T1000 (cell line): ENCODE results near the gene IQUB.
"Not testable (repeated sequence)": the region's sequence is repeated elsewhere in the genome, so short reads cannot be mapped to it uniquely, and the experiment has no call there.

Experiments used
- DNase-seq: peaks from one replicate; lab custom pipeline; 2025; ENCODE audit warnings: mixed read lengths; lab: John Stamatoyannopoulos, UW

IQUB gene

GRCh38 chr7:123492485-123492884 is 41.9 kb downstream of the IQUB start:
- no peak for DNase-seq

GRCh38 chr7:123485721-123486120 is 48.7 kb downstream of the IQUB start:
- no peak for DNase-seq

GRCh38 chr7:123485187-123485586 is 49.2 kb downstream of the IQUB start:
- no peak for DNase-seq

GRCh38 chr7:123484199-123484598 is 50.2 kb downstream of the IQUB start:
- DNase-seq: no peak

GRCh38 chr7:123480107-123480506 is 54.3 kb downstream of the IQUB start:
- no peak for DNase-seq

GRCh38 chr7:123478056-123478455 is 56.3 kb downstream of the IQUB start:
- not testable (repeated sequence) for DNase-seq

GRCh38 chr7:123472750-123473445 is 61.5 kb downstream of the IQUB start:
- no peak for DNase-seq

GRCh38 chr7:123472327-123472726 is 62.1 kb downstream of the IQUB start:
- no peak for DNase-seq

GRCh38 chr7:123468303-123468702 is 66.1 kb downstream of the IQUB start:
- DNase-seq: no peak

- DNase-seq: no peak
These were observed 70.5 kb downstream of the IQUB start for GRCh38 chr7:123463890-123464289.

- no peak for DNase-seq
These were observed 73.8 kb downstream of the IQUB start for GRCh38 chr7:123460616-123461015.

- DNase-seq: no peak
These were observed 78.4 kb downstream of the IQUB start for GRCh38 chr7:123455965-123456470.

GRCh38 chr7:123440101-123440548 is 94.3 kb downstream of the IQUB start:
- no peak for DNase-seq

GRCh38 chr7:123439191-123439590 is 95.2 kb downstream of the IQUB start:
- no peak for DNase-seq

- DNase-seq: no peak
These were observed 96.9 kb downstream of the IQUB start for GRCh38 chr7:123437447-123437995.

GRCh38 chr7:123435080-123435700 is 99.2 kb downstream of the IQUB start:
- DNase-seq: no peak

- no peak for DNase-seq
These were observed 100.7 kb downstream of the IQUB start for GRCh38 chr7:123433665-123434064.

GRCh38 chr7:123432601-123433000 is 101.8 kb downstream of the IQUB start:
- DNase-seq: no peak

- DNase-seq: no peak
These were observed 103.2 kb downstream of the IQUB start for GRCh38 chr7:123431075-123431614.

GRCh38 chr7:123425246-123425645 is 109.1 kb downstream of the IQUB start:
- no peak for DNase-seq

GRCh38 chr7:123424463-123424862 is 109.9 kb downstream of the IQUB start:
- DNase-seq: no peak

GRCh38 chr7:123423622-123424021 is 110.8 kb downstream of the IQUB start:
- no peak for DNase-seq

- no peak for DNase-seq
These were observed 116.8 kb downstream of the IQUB start for GRCh38 chr7:123417580-123417979.
